Panc1 (cell line): ENCODE measurements around the gene TP63.

Source experiments
- POLR2AphosphoS5 ChIP-seq: IDR thresholded peaks from 2 replicates; pipeline ENCODE4 v1.6.1; 2012; ENCODE audit warnings: mild to moderate bottlenecking, low read depth, low read length, moderate library complexity
- TCF7L2 ChIP-seq: IDR thresholded peaks from 2 replicates; pipeline ENCODE4 v1.6.1; 2011; ENCODE audit warnings: mild to moderate bottlenecking, low read depth, low read length, inconsistent platforms
- TF ChIP-seq, protein P1 (sequence below): fragments of 450-650 bp; IDR thresholded peaks from 2 replicates; pipeline ENCODE4 v1.5.1; 2017; ENCODE audit warnings: mild to moderate bottlenecking
- TF ChIP-seq, protein P2 (sequence below), 2 experiments: IDR thresholded peaks; 2 replicates each; pipeline ENCODE4 v1.6.1; 2011 to 2012; ENCODE audit warnings: low read depth in 2 of 2, control low read depth in 1 of 2, low read length in 1 of 2, mild to moderate bottlenecking in 1 of 2, moderate library complexity in 1 of 2; ENCODE audit not compliant: insufficient read depth in 1 of 2

DNA sequence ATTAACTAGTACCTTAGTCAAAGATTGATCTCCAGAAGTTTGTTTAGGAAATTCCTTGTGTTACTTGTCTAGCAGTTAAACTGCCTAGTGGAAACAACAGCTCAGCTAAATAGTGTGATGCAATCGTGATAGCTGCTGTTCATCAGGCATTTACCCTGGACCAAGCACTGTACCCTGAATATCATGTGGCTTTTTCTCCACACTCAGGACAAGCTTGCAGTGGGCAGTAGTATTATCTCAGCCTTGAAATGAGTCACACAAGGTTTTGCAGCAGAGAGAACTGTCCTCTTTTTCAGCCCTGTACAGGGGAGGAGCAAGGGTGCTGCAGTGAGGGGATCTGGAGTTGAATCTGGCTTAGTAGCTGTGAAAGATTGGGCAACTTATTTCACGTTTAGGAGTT, 208.4 kb downstream of the TP63 start:
- TF ChIP-seq POLR2AphosphoS5 = no peak
- no peak for TF ChIP-seq TCF7L2
- TF ChIP-seq, protein P1, sequence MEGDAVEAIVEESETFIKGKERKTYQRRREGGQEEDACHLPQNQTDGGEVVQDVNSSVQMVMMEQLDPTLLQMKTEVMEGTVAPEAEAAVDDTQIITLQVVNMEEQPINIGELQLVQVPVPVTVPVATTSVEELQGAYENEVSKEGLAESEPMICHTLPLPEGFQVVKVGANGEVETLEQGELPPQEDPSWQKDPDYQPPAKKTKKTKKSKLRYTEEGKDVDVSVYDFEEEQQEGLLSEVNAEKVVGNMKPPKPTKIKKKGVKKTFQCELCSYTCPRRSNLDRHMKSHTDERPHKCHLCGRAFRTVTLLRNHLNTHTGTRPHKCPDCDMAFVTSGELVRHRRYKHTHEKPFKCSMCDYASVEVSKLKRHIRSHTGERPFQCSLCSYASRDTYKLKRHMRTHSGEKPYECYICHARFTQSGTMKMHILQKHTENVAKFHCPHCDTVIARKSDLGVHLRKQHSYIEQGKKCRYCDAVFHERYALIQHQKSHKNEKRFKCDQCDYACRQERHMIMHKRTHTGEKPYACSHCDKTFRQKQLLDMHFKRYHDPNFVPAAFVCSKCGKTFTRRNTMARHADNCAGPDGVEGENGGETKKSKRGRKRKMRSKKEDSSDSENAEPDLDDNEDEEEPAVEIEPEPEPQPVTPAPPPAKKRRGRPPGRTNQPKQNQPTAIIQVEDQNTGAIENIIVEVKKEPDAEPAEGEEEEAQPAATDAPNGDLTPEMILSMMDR = no peak
- TF ChIP-seq, protein P2, sequence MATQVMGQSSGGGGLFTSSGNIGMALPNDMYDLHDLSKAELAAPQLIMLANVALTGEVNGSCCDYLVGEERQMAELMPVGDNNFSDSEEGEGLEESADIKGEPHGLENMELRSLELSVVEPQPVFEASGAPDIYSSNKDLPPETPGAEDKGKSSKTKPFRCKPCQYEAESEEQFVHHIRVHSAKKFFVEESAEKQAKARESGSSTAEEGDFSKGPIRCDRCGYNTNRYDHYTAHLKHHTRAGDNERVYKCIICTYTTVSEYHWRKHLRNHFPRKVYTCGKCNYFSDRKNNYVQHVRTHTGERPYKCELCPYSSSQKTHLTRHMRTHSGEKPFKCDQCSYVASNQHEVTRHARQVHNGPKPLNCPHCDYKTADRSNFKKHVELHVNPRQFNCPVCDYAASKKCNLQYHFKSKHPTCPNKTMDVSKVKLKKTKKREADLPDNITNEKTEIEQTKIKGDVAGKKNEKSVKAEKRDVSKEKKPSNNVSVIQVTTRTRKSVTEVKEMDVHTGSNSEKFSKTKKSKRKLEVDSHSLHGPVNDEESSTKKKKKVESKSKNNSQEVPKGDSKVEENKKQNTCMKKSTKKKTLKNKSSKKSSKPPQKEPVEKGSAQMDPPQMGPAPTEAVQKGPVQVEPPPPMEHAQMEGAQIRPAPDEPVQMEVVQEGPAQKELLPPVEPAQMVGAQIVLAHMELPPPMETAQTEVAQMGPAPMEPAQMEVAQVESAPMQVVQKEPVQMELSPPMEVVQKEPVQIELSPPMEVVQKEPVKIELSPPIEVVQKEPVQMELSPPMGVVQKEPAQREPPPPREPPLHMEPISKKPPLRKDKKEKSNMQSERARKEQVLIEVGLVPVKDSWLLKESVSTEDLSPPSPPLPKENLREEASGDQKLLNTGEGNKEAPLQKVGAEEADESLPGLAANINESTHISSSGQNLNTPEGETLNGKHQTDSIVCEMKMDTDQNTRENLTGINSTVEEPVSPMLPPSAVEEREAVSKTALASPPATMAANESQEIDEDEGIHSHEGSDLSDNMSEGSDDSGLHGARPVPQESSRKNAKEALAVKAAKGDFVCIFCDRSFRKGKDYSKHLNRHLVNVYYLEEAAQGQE (IDR thresholded peaks at IDR 0.05; ENCODE audit: insufficient read depth in 1 of 2, low read depth in 2 of 2, low read length in 1 of 2) = no peak
